ENCODE data around the gene IKBIP.

GRCh38 chr12:98610596-98610995 lies 34.0 kb downstream of the IKBIP start:
- TF ChIP-seq ZNF292 (tag by site-specific recombination; IDR thresholded peaks at IDR 0.05; ENCODE audit: borderline replicate concordance, low read depth) (no peak), CTCF (tag by site-specific recombination; IDR thresholded peaks at IDR 0.05) (no peak), ZBTB11 (tag by site-specific recombination; conservative IDR thresholded peaks at IDR 0.05; ENCODE audit: low read depth) (no peak), ZNF148 (tag by site-specific recombination; IDR thresholded peaks at IDR 0.05; ENCODE audit: borderline replicate concordance) (no peak), REST (tag by site-specific recombination; IDR thresholded peaks at IDR 0.05) (no peak), ZNF707 (tag by site-specific recombination; IDR thresholded peaks at IDR 0.05) (no peak), TCF7L2 (IDR thresholded peaks at IDR 0.05; ENCODE audit: borderline replicate concordance, low read depth, low read length) (no peak), ZNF274 (IDR thresholded peaks at IDR 0.05; ENCODE audit: low read length) (no peak), ZNF274 (tag by site-specific recombination; IDR thresholded peaks at IDR 0.05; ENCODE audit: borderline replicate concordance) (no peak), ZNF660 (tag by site-specific recombination; IDR thresholded peaks at IDR 0.05) (no peak), ZNF23 (tag by site-specific recombination; IDR thresholded peaks at IDR 0.05; ENCODE audit: borderline replicate concordance) (no peak)
